ENCODE results near the gene TCF21.
"Not testable (repeated sequence)": the region's sequence is repeated elsewhere in the genome, so short reads cannot be mapped to it uniquely, and the experiment has no call there.

TCF21 gene

GRCh38 chr6:133888929-133889556 is at the start of gene TCF21:
TSS of gene TCF21 (plus strand) at chr6:133889113. CDS start at chr6:133889398, 285 bp downstream.
- no peak for DNase-seq

- no peak for DNase-seq
These were observed 47.7 kb upstream of the TCF21 start for GRCh38 chr6:133841176-133841575.

GRCh38 chr6:133843098-133843497 is 45.8 kb upstream of the TCF21 start:
- DNase-seq = no peak

GRCh38 chr6:133844709-133845108 is 44.2 kb upstream of the TCF21 start:
- DNase-seq = no peak

GRCh38 chr6:133854041-133854363 is 34.9 kb upstream of the TCF21 start:
- DNase-seq = no peak

- DNase-seq = no peak
These were observed 34.3 kb upstream of the TCF21 start for GRCh38 chr6:133854364-133855275.

GRCh38 chr6:133855276-133855990 is 33.5 kb upstream of the TCF21 start:
- DNase-seq = no peak

GRCh38 chr6:133855991-133856370 is 32.9 kb upstream of the TCF21 start:
- no peak for DNase-seq

GRCh38 chr6:133856911-133857310 is 32.0 kb upstream of the TCF21 start:
- no peak for DNase-seq

GRCh38 chr6:133857696-133858095 is 31.2 kb upstream of the TCF21 start:
- DNase-seq = no peak

- not testable (repeated sequence) for DNase-seq
These were observed 27.6 kb upstream of the TCF21 start for GRCh38 chr6:133861337-133861736.

GRCh38 chr6:133863228-133863627 is 25.7 kb upstream of the TCF21 start:
- DNase-seq = no peak

- no peak for DNase-seq
These were observed 23.2 kb upstream of the TCF21 start for GRCh38 chr6:133865680-133866079.

GRCh38 chr6:133871131-133871530 is 17.8 kb upstream of the TCF21 start:
- no peak for DNase-seq

- DNase-seq = no peak
These were observed 15.4 kb upstream of the TCF21 start for GRCh38 chr6:133873538-133873937.

GRCh38 chr6:133877116-133877515 is 11.8 kb upstream of the TCF21 start:
- DNase-seq = no peak

- no peak for DNase-seq
These were observed 8.9 kb upstream of the TCF21 start for GRCh38 chr6:133880006-133880405.

GRCh38 chr6:133880896-133881295 is 8.0 kb upstream of the TCF21 start:
- DNase-seq = no peak

- no peak for DNase-seq
These were observed 2.7 kb upstream of the TCF21 start for GRCh38 chr6:133886104-133886775.

GRCh38 chr6:133887156-133887879 is 1.6 kb upstream of the TCF21 start:
- no peak for DNase-seq

- DNase-seq = no peak
These were observed 1.1 kb upstream of the TCF21 start for GRCh38 chr6:133887880-133888230.

- DNase-seq = no peak
These were observed 867 bp downstream of the TCF21 start for GRCh38 chr6:133889557-133890403.

Measured in NCI-H2227 treated with DMSO at 0.1 percent for 48 hours (cell line).